Left renal cortex interstitium (tissue), 4 donors: ENCODE data around the gene CRCP. TPM values are rescaled to one million over a fixed set of nuclear protein-coding genes. Genes with fewer than 3 reads are reported as not detected.

Experiments
- DNase-seq, 4 donors: peaks; one replicate each; pipeline ENCODE4 v3.0.0-alpha.2; 2013; ENCODE audit warnings: low read depth in 4 of 4, low spot score in 2 of 4, missing footprints in 1 of 4
- polyA plus RNA-seq, 4 donors: library from polyadenylated mRNA; unstranded; fragments of 120-200 nt; gene quantifications; one replicate each; pipeline ENCODE4 v1.2.1, GENCODE V29; 2013; ENCODE audit not compliant: insufficient read length in 4 of 4

CRCP gene
- polyA plus RNA-seq, 4 donors: 24.2 to 35.1 (median 31.2) TPM

DNA sequence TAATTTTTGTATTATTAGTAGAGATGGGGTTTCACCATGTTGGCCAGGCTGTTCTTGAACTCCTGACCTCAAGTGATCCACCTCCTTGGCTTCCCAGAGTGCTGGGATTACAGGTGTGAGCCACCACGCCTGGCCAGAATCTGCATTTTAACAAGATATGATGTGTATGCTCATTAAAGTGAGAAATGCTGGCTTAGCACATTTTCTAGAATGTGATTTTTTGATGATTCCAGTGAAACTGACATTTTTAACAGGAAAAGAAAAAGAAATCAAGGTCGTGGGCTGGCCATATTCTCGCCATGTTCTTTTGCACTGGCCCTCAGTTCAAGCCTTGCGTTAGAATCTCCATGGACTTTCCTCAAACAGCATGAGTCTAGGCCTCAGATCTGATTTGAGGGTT, 72.3 kb downstream of the CRCP start:
- no peak for DNase-seq

DNA sequence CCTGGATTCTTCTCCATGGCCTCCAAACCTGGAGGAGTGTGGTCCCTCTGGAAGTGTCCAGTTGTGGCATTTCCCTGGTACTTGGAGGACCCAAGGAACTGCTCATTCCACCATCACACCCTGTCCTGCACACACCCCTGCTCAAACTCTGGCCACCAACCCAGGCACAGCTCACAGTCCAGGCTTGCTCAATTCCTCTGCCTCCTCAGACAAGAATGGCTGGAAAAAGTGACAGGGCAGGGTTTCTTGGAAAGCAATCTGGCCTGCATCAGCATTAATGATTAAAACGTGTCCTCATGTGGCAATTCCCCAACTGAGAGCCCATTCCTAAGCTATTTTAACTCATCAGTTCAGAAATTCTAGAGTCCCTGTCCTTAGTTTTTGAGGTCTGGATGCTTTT, 73.3 kb downstream of the CRCP start:
- no peak for DNase-seq

DNA sequence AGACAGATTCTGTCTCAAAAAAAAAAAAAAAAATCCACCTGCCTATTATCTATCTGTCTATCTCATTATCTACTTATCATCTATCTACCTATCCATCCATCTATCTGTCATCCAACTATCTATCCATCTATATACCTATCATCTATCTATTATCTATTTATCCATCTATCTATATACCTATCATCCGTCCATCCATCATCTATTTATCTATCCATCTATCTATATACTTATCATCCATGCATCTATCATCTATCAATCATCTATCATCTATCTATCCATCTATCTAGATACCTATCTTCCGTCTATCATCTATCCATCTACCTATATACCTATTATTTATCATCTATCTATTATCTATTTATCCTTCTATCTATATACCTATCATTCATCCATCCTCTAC, 74.0 kb downstream of the CRCP start:
- DNase-seq: no peak

DNA sequence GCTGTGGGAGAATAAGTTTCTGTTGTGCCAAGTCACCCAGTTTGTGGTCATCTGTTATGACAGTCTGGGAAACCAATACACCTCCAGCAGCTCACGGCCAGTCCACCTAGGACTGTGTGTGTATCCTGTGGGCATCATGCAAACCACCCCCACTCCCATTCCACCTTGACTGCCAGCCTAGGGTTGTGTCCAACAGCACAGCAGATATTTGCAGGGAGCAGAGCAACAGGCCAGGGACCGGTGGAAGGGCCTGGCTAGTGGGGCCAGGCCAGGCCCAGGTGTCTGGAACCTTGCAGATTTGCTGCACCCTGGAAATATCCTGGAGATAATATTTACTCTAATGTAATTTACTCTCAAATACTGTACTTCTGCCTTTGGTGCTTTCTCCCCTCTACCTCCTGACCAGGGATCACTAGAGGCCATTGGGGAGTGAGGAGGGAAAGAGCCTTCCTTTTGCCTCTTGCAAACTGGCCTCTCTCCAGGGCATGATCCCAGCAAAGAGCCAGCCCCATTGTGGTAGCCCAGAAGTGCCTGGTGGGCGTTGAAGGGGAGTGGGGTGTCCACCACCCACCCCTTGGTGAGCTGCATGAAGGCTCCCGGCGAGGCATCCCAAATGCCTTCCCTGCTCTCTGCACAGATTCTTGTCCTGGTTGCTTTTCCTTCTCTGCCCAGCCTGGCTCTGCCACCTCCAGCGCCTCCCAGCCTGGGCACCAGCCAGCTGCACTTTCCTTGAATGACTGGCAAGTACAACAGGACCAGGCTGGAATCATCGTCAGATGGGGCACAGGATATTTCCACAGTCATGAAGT, 75.3 kb downstream of the CRCP start:
- no peak for DNase-seq

DNA sequence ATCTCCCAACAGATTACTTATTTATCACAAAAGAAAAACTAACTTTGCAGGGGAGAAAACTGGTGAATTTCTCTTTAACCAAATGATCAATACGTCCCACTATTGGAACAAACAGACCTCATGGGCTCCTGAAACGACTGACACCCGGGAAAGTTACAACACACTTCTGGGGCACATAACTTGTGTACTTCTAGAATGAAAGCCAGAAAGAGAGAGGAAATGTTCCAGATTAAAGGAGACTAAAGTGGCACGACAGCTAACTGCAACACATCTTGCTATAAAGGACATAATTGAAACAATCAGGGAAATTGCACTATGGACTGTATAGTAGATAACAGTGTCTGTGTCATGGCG, 75.8 kb downstream of the CRCP start:
- no peak for DNase-seq

DNA sequence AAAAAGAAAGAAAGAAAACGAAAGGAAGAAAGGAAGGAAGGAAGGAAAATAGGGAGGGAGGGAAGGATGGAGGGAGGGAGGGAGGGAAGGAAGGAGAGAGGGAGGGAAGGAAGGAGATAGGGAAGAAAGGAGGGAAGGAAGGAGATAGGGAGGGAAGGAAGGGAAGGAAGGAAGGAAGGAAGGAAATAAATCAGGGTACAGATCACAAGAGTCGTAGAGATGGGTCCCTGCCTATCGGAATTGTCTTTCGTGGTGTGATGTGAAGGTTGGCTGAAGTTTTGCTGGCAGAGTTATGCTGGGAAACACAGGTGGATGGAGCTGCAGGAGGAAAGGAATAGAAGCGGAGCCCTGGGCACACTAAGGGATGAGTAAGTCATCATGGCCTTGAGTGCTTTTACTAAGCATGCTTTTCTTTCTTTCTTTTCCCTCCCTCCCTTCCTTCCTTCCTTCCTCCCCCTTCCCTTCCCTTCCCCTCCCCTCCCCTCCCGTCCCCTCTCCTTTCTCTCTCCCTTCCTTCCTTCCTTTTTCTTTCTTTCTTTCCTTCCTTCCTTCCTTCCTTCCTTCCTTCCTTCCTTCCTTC, 78.6 kb downstream of the CRCP start:
- DNase-seq: no peak

DNA sequence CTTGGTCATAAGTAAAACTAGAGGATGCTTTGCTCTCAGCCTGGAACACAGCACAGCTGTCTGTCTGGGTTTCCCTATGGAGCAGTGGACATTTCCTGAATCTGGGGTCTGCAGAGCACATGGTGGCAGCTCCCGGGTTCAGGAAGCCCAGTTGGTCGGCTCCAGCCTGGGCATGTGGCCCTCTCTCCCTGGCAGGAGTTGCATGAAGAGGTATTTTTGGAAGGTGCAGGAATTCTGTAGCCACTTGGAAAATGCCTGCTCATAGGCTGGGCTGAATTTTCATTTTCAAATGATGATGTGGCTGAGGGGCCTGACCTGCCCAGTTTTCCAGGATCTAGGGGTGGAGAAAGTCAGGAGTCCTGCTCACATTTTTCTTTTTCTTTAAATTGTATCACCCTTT, 83.8 kb downstream of the CRCP start:
- DNase-seq: no peak

DNA sequence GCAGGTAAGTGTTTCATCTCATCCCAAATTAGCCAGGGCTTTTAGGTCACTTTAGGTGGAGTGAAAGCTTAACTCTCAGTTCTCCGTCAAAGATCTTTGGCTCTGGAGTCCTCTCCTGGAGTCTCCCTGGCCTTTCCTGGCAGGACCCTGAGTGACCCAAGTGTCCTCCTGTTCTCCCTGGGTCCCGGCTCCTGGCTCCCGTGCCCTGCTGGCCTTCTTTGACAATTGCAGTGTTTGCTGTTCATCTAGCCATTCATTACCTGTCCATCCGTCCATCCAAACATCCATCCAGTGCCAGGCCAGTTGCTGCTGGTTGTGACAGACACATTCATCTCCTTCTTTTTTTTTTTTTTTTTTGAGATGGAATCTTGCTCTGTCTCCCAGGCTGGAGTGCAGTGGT, 84.3 kb downstream of the CRCP start:
- DNase-seq: no peak

DNA sequence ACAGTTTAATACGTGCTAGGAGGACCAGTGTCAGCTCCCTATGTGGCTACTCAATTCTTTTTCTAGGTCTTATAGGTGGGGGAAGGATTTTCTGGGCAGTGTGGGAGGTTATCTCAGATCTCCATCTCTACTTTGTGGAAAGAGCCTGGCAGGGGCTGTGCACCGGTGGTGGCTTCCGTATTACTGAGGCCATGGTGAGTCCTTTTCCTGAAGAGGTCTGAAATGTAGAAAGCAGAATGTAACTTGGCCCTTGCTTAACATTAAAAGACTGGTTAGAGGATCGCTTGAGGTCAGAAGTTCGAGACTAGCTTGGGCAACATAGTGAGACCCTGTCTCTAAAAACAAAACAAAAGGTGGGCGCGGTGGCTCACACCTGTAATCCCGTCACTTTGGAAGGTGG, 87.8 kb downstream of the CRCP start:
- DNase-seq: no peak

Other genes starting within 250 kb of the CRCP start
- 10 to 100 TPM; 28.1 to 33.5 (median 30.3) TPM for gene VKORC1L1, start 241.8 kb upstream of the CRCP start, polyA plus RNA-seq
- gene GUSB, start 132.6 kb upstream of the CRCP start, polyA plus RNA-seq: 10 to 100 TPM; 70.1 to 83.8 (median 76.6) TPM
- 10 to 100 TPM; 28.3 to 36.8 (median 34.7) TPM for gene ASL, start 39.0 kb upstream of the CRCP start, polyA plus RNA-seq
- 10 to 100 TPM; 40.3 to 53.2 (median 46.0) TPM for gene TPST1, start 90.5 kb downstream of the CRCP start, polyA plus RNA-seq